Putamen (tissue), 1 donor: ENCODE measurements around the gene CTTN.

Experiments used
- DNase-seq: peaks from one replicate; pipeline ENCODE4 v3.0.0-alpha.2; 2016; ENCODE audit warnings: low spot score

Gene CTTN

DNA sequence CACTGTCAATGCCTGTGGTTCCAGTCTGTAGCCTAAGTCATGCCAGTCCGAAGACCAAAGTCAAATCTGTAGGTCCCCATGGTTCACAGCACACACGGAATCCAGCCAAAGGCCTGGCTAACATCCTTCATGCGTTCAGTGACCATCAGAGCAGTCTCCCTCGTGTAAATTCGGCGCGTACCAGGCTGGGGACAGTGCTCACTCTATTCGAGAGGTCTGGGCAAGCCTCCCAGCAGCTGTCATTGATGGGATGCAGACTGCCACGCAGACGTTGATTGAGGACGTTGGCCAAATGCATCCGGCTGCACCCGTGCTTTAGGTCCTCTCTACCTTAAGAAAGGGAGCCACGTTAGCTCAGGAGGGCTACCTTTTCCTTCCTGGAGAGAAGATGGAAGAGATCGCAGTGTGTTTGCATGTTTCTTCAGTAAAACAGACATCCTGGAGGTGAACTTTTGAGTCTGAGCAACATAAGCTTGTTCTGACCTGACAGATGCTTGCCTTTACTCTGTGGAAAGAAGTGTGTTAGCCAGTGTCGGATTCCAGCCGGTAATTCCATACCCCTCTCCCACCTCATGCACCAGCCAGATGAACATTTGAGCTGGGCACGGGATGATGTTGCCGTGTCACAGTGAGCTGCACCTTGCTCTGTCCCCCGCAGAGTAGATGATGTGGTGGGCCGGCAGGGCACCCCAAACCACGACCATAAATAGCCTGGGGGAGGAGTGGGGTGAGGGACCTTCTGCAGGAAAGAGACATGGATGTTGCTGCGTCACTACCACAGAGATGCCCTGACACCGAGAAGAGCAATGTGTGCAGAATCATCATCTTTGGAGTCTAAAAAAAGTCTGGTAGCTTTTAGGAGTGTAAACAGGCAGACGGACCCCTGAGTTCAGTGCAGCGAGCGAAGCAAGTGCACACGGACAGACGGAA lies 12.2 kb downstream of the CTTN start:
- no peak for DNase-seq

DNA sequence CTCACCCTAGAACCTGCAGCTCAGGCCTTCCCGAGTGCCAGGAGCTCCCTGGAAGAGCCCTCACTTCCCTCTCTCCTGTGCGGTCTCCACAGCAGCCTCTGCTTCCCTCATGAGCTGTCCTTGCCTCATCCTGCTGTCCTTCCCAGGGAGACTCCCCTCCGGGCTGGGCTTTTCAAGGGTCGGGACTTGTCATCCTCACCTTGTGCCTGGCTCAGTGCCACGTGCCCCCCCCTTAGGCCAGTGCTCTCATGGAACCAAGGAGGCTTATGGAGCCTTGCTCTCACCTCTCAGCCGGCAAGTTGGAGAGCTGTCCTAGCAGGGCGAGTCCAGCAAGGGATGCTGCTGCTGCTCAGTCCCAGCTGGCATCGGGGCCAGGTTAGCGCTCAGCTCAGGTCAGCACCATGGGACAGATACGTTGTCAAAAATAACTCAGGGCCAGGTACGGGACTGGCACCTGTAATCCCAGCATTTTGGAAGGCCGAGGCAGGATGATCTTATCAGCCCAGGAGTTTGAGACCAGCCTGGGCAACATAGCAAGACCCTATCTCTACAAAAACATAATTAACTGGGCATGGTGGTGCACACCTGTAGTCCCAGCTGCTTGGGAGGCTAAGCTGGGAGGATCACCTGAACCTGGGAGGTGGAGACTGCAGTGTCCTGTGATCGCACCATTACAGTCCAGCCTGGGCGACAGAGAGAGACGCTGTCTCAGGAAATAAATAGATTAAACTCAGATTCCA lies 13.6 kb downstream of the CTTN start:
- no peak for DNase-seq

DNA sequence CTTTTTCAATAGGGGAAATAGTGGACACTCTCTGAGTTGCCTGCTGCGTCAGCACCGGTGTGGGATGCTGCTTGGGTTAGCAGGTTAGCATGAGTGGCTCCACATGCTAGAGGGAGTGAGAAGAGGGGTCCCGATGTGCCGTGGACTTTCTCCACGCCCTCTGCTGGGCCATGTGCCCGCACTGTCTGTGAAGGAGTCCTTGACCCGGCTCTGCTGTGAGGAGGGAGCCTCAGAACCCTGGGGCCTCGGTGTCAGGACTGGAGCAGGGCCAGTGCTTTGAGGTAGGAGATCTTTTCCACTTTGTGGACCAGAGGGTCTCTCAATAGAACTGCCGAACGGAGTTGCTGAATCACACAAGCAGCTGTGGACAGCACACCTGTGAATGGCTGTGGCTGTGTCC lies 14.8 kb downstream of the CTTN start:
- no peak for DNase-seq

DNA sequence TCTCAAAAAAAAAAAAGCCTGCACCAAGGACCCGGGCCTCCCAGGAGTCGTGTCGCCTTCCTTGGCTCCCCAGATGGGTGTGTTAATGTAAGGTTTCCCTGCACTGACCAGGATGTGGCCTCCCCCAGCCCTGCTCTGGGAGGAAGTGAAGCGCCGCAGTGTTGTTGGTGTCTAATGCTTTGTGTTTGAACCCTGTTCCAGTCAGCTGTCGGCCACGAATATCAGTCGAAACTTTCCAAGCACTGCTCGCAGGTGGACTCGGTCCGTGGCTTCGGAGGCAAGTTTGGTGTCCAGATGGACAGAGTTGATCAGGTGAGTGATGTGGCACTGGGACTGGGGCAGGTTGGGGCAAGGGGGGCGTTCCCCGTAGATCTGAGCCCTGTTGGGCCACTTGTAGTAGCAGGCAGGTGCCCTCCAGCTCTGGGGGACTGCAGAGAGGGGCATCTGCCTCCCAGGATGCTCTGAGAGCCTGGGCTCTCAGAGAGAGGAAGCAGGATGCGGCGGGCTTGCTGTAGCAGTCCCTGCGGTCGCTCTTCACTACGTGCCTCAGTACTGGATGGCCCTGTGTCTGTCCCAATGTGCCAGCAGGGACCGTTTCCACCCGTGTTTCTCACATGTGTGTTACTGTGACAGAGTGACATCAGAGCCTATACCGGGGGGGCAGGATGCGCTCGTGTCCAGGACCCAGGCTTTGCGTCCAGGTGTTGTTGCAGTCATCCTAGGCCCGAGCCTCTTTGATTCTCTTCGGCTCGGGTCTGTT lies 16.2 kb downstream of the CTTN start:
- no peak for DNase-seq

DNA sequence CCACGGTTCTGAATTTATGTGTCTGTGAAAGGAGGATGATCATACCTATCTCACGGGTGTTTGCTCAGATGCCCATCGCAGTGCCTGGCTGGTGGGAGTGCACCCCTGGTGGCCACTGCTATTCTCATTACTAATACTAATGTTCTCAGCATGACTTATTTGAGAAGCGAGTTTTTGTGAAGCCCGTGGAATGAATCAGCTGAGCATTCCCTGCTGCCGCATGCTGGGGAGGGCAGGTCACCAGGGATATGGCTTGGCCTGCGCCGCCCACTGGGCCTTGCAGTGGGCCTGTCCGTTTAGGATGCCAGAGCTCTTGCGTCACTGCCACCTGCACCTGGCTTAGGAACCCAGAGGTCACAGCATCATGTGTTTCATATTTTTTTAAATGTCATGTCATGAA lies 16.9 kb downstream of the CTTN start:
- no peak for DNase-seq

DNA sequence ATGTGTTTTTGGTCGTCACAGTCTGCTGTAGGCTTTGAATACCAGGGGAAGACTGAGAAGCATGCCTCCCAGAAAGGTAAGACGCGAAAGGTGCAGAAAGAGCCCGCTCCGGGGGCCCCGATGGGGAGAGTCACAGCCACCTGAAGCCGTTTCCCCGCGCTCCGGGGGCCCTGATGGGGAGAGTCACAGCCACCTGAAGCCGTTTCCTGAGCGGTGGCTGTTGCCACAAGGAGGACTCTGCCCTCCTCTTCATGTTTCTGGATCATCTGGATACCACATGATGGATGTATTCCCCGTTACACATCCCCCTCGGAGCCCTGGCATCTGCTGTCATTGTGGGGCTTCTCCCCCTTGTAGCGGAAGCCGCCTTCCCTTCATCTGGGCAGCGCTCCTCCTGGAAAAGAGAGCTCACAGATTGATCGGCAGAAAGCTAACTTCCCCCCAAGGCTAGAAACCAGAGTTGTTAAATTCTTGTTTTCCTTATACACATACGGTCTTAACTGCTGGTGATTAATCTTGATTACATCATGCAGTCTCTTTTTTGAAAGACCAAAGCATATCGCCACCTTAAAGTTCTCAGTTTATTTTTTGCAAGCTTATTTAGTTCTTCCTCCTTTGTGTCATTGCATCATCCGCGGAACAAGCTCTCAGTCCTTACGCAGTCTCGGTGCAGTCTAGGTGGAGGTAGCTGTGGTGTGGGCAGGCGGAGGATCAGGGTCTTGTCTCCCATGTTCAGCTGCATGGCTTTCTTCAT lies 17.5 kb downstream of the CTTN start:
- DNase-seq, result no peak

DNA sequence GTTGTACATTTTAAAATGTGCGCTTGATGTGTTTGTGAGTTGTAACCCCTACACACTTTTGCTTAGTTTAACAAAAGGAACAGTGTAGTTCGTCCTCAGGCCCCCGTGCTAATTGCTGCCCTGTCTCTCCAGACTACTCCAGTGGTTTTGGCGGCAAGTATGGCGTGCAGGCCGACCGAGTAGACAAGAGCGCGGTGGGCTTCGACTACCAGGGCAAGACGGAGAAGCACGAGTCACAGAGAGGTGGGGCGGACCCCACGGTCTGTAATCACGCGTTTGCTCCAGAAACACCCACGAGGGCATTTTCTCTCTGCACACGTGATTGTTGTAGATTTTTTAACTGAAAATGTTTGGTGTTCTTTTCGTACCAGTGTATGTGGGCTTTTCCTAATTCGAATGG lies 18.6 kb downstream of the CTTN start:
- DNase-seq, result no peak

DNA sequence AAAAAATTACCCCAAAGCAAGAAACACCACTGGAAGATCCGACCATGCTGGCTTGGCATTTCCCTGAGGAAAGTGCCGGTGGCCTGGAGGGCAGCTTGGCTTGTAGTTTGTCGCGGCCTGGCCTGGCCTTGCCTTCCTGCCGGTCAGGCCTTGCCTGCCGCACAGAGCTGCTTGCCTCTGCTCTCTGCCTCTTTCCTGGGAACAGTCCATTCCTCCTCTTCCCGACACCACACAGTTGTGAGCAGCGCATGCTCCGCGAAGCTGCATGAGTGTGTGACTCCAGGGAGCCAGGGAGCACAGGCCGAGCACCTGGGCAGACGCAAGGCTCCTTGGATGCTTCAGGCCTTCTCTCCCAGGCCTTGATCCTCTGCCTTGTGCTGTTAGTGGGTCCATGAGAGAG lies 19.8 kb downstream of the CTTN start:
- no peak for DNase-seq

DNA sequence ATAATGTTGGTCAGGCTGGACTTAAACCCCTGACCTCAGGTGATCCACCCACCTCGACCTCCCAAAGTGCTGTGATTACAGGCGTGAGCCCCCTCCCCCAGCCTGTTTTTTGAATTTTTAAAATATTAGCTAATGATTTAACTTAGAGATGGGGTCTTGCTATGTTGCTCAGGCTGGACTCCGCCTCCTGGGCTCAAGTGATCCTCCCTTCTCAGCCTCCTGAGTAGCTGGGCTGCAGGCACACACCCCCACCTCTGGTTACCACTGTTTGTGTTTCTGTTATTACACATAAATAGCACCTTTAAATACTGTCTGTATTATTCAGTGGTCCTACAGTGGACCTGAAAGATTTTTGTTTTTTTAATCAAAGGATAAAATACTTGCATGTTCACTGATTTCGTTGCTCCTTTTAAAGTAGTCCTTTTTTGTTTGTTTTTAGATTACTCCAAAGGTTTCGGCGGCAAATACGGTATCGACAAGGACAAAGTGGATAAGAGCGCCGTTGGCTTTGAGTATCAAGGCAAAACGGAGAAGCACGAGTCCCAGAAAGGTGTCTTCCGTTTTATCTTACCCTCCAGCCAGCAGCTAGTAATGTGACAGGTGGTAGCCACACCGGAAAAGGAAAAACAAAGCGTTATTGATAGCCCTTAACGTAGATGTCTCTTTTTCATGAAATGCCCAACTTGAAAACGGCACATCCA lies 21.1 kb downstream of the CTTN start:
- no peak for DNase-seq

DNA sequence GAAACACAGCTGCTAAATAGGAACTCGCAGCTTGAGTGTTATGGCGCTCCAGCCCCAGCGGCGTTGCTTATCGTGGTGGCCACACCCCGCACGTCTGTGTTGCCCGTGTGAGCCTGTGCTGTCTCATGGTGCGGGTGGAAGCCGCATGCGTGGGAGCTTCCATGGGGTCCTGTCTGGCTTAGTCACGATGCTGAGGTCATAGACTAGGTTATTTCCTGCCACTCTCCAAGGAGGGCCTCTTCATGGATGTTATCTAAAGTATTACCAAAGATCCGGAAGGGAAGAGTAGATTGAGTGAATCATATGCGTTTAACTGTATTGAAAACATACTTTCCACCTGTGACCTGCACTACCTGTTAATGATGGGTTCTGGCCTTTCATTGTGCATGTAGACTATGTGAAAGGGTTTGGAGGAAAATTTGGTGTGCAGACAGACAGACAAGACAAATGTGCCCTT lies 21.7 kb downstream of the CTTN start:
- no peak for DNase-seq

DNA sequence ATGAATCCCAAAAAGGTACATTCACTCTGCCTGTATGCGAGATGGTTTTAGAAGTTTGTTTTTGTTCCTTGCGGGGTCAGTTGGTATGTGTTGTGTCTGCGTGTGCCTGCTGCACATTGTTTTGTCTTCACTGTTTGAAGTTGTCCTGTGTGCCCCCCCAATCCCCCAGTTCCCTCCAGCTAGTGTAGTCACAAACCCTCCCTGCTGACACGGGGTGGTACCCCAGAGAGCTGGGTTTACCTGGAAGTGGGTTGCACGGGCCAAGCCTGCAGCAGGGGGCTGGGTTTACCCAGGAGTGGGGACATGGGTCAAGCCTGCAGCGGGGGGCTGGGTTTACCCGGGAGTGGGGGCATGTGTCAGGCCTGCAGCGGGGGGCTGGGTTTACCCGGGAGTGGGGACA lies 22.2 kb downstream of the CTTN start:
- no peak for DNase-seq

DNA sequence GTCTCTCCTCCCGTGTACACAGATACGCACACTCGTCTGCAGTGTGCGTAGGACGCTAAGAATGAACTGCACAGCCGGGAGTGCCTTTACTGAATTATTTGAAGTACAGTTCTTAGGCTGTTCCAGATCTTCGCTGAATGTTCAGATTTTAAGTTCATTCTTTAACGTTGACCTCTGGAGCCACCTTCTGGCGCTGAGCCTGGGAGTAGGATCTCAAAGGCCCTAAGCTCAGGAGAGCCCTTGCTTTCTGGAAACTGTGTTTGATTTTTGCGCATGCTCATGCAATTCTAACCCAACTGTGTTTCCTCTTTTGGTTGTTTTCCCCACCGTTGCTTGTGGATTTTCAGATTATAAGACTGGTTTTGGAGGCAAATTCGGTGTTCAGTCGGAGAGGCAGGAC lies 22.8 kb downstream of the CTTN start:
- no peak for DNase-seq

DNA sequence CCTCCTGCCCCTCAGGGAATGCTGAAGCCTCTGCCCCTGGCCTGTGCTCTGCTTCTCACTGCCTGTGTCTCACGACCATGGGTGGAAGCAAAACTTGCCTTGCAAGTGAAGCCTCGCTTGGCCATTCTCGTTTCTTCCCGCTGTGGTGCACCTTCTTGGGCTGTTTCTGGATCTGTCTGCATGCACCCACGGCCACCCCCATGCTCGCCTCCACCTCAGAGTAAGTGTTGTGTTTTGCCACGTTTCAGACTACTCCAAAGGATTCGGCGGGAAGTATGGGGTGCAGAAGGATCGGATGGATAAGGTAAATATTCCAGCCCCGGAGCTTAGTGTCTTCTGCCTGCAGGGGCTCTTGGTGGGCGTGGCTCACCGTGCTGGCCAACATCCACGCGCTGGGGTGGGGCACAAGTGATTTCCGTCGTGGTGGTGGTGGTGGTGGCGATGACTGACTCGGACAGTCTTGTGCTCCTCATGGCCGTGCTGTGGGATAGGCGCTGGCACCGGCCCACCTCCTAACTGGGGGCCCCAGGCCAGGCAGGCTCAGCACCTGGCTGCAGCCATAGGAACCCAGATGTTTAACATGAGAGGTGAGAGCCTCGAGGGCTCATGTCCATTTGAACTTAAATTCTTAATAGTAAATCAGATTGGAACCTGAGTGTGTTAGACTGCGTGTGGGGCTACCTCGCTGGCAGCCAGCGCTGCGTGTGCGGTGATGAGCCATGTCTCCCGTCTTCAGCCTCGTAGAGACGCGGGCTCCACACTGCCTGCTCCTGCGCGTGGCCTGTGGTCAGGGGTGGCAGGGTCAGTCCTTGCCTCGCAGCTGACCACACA lies 24.6 kb downstream of the CTTN start:
- no peak for DNase-seq

DNA sequence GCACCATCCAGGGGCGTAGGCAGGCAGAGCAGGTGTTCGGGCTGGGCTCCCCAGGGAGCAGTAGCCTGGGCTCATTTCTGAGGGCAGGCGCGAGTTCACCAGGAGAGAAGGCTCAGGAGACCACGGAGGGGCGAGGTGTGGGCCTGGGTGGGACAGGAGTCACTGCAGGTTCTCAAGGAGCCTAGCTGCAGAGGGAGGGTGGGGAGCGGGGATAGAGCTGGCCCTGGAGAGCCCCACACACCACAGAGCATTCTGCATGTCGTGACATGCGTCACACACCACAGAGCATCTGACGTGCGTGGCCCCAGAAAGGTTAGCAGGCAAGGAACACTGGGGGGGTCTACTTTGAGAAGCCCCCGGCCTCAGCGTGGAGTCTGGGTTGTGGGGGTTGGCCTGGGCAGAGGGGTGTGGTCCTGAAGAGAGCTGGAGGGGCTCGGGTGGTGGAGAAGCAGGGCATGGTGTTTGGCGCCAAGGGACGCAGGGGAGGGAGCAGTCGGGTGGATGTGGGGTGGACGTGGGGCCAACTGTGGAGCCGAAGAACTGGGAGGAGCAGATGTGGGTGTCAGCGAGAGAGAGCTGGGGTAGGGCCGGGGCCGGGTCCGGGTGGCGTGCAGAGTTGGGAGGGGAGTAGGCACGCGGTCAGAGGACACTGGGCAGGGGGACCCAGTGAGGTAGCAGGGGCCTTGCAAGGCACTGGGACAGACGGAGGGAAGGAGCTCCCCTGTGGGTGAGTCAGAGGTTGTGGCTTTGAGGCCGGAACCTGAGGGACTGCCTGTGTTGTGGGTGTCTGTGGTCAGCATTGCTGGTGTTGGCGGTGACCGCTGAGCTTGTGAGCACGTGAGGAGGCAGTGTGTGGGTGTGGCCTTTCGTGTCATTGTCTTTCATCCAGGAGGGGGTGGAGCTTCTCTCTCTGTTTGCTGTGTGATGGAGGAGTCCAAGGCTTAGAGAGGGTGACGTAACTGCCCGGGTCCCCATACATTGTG lies 25.5 kb downstream of the CTTN start:
- no peak for DNase-seq

DNA sequence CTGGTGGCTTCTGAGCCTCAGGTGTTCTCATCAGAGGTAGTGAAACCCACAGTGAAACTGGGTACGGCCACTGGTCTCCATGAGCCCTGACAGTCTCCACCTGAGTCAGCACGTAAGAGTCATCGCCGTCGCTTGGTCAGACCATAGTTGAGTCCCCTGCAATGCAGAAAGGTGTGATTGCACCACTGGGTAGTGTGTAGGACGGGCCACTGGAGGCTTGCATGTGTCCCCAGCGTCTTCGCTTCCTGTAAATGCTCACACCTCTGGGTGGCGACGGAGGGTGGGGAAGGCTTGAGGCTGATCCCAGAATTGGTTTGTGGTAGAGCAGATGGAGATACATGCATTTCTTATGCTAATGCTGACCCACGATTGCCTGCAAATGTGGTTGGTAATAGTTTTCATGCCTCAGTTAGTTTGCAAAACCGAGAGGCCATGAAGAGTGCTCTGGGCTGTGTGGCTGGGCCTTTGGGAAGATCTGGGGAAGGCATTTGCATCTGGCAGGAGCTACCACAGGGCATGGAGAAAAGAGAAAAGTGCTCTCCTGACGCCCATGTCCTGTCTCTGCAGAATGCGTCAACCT lies 26.5 kb downstream of the CTTN start:
- no peak for DNase-seq

DNA sequence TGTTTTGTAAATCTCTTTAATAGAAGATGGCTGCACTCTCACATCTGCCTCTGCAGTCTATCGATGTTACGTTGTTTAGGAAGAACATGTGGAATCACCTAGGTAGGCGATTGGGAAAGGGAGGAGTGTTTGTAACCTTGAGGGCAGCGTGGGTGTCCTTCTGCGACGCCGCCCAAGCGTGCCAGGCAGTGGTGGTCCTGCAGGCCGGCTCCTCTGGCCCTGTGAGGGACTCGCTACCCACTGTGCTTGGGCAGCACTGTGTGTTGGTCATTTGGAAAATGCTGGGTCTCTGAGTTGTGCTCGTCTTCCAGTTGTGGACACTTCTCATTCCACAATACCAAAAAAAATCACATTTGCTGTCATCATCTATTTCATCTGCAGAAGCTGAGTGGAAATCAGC lies 29.1 kb downstream of the CTTN start:
- no peak for DNase-seq

DNA sequence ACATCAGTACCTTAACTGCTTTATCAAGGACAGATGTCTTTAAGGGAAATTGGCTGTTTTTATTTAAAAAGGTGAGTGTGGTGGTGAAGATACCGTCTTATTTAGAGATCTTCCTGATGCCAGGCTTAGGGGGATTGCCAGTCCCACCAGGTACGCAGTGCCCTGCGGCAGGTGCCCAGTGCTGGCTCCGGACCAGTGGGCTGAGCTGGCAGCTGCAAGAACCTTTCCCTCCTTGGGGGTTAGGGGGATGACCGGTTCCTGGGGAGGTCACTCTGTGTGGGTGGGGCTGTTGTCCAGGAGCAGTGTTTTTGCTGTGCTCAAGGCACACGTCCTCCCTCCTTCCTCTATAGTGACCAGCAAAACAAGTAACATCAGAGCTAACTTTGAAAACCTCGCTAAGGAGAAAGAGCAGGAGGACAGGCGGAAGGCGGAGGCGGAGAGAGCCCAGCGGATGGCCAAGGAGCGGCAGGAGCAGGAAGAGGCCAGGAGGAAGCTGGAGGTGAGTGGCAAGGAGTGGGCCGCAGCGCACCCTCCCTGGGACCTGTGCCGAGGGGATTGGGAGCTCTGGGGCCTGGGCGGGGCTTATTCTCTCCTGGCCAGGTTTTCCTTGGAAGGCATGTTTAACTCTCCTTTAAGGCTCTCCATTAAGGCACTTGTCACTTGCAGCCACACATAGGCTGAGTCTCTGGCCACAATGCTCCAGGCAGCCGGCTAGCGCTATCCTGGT lies 30.5 kb downstream of the CTTN start:
- no peak for DNase-seq

DNA sequence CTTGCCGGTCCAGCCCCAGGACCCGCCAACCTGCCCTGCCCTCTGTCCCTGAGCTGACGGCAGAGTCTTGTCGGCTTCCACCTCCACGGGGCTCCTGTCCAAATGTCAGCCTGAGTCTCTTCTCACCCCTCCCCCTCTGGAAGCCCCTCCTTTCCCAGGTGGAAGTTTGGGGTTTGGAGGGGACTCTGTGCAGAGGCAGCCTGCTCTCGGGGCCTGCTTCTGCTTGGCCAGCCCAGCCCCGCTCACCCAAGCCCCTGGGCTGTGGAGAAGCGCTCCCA lies 31.0 kb downstream of the CTTN start:
- DNase-seq, result no peak
